ENCODE data around the gene PWP1. TPM values are rescaled to one million over a fixed set of nuclear protein-coding genes. Genes with fewer than 3 reads are reported as not detected.

PWP1 gene
- total RNA-seq, 1 donor from 2014 or later, result 39.1 TPM

DNA sequence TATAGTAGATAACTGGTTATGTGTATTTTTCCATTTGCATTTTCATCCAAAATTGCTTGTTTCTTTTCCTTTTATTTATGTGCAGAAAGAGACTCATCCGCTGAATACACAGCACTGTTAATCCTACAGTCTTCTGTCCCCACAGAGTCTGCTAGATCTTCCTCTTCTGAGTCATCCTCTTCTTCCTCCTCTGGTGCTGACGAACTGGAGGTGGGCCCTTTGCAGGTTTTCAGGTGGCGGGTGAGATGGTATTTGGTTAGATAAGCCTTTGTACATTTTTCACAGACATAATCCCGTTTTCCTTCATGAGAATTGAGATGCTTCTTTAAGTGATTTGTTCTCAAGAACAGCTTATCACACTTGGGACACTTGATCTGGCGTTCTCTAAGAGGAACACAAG lies 48.5 kb downstream of the PWP1 start:
- Mint-ChIP-seq H3K36me3 (ENCODE audit: unreplicated experiment) (peaks cover 54% of the 10 kb centered on the region), H3K27me3 (ENCODE audit: unreplicated experiment) (no peaks in the 10 kb centered on the region), H3K9me3 (ENCODE audit: unreplicated experiment) (no peaks in the 10 kb centered on the region), H3K27ac (ENCODE audit: unreplicated experiment) (no peak overlapping the region), H3K4me1 (ENCODE audit: unreplicated experiment) (no peaks in the 10 kb centered on the region), H3K4me3 (ENCODE audit: unreplicated experiment) (no peak overlapping the region)
- TF ChIP-seq, protein P1, sequence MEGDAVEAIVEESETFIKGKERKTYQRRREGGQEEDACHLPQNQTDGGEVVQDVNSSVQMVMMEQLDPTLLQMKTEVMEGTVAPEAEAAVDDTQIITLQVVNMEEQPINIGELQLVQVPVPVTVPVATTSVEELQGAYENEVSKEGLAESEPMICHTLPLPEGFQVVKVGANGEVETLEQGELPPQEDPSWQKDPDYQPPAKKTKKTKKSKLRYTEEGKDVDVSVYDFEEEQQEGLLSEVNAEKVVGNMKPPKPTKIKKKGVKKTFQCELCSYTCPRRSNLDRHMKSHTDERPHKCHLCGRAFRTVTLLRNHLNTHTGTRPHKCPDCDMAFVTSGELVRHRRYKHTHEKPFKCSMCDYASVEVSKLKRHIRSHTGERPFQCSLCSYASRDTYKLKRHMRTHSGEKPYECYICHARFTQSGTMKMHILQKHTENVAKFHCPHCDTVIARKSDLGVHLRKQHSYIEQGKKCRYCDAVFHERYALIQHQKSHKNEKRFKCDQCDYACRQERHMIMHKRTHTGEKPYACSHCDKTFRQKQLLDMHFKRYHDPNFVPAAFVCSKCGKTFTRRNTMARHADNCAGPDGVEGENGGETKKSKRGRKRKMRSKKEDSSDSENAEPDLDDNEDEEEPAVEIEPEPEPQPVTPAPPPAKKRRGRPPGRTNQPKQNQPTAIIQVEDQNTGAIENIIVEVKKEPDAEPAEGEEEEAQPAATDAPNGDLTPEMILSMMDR (IDR thresholded peaks at IDR 0.05), result no peak
- DNase-seq (ENCODE audit: extremely low spot score, unreplicated experiment), result no peak

- H3K36me3 Mint-ChIP-seq (ENCODE audit: unreplicated experiment), result peaks cover 63% of the 10 kb centered on the region
These were observed 50.2 kb downstream of the PWP1 start for GRCh38 chr12:107735763-107736162.

DNA sequence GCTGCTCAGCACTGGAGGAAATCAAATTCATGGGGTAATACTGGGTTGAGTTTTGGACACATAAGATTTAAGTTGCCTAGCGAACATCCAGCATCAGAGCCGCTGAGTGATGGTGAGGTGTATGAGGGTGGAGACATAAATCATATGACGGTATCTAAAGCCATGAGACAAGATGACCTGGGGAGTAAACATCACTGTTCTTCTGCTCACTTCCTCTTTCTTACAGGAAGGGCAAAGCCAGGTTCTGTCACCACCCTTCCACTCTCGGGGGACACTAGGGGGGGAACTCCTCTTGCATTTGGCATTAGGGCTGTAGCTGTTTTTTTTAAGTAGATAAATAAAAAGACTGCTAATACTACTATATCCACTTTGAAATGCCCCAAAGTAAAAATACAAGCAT lies 51.3 kb downstream of the PWP1 start:
- H3K36me3 Mint-ChIP-seq (ENCODE audit: unreplicated experiment), result peaks cover 70% of the 10 kb centered on the region
- TF ChIP-seq, protein P1 (IDR thresholded peaks at IDR 0.05), result no peak
- H3K27ac Mint-ChIP-seq (ENCODE audit: unreplicated experiment), result no peak overlapping the region
- no peak for DNase-seq (ENCODE audit: extremely low spot score, unreplicated experiment)
- no peaks in the 10 kb centered on the region for H3K27me3 Mint-ChIP-seq (ENCODE audit: unreplicated experiment)
- no peaks in the 10 kb centered on the region for H3K4me1 Mint-ChIP-seq (ENCODE audit: unreplicated experiment)
- H3K9me3 Mint-ChIP-seq (ENCODE audit: unreplicated experiment), result no peaks in the 10 kb centered on the region
- no peak overlapping the region for H3K4me3 Mint-ChIP-seq (ENCODE audit: unreplicated experiment)

More at GRCh38 chr12:107735763-107736162, 50.2 kb downstream of the PWP1 start:
- no peaks in the 10 kb centered on the region for H3K4me1 Mint-ChIP-seq (ENCODE audit: unreplicated experiment)
- DNase-seq (ENCODE audit: extremely low spot score, unreplicated experiment), result no peak
- no peaks in the 10 kb centered on the region for H3K9me3 Mint-ChIP-seq (ENCODE audit: unreplicated experiment)
- TF ChIP-seq, protein P1 (IDR thresholded peaks at IDR 0.05), result no peak
- no peaks in the 10 kb centered on the region for H3K27me3 Mint-ChIP-seq (ENCODE audit: unreplicated experiment)
- no peak overlapping the region for H3K27ac Mint-ChIP-seq (ENCODE audit: unreplicated experiment)
- no peak overlapping the region for H3K4me3 Mint-ChIP-seq (ENCODE audit: unreplicated experiment)

- Mint-ChIP-seq H3K27me3 (ENCODE audit: unreplicated experiment) (no peaks in the 10 kb centered on the region), H3K27ac (ENCODE audit: unreplicated experiment) (no peak overlapping the region), H3K36me3 (ENCODE audit: unreplicated experiment) (peaks cover 40% of the 10 kb centered on the region), H3K4me3 (ENCODE audit: unreplicated experiment) (no peak overlapping the region), H3K9me3 (ENCODE audit: unreplicated experiment) (no peaks in the 10 kb centered on the region), H3K4me1 (ENCODE audit: unreplicated experiment) (peaks cover 2% of the 10 kb centered on the region)
- TF ChIP-seq, protein P1 (IDR thresholded peaks at IDR 0.05), result no peak
- no peak for DNase-seq (ENCODE audit: extremely low spot score, unreplicated experiment)
These were observed 62.9 kb downstream of the PWP1 start for GRCh38 chr12:107748472-107748871.

GRCh38 chr12:107749083-107749482 lies 63.5 kb downstream of the PWP1 start:
- Mint-ChIP-seq H3K27ac (ENCODE audit: unreplicated experiment) (no peak overlapping the region), H3K27me3 (ENCODE audit: unreplicated experiment) (no peaks in the 10 kb centered on the region), H3K36me3 (ENCODE audit: unreplicated experiment) (peaks cover 41% of the 10 kb centered on the region), H3K4me1 (ENCODE audit: unreplicated experiment) (peaks cover 2% of the 10 kb centered on the region), H3K4me3 (ENCODE audit: unreplicated experiment) (no peak overlapping the region), H3K9me3 (ENCODE audit: unreplicated experiment) (no peaks in the 10 kb centered on the region)
- no peak for DNase-seq (ENCODE audit: extremely low spot score, unreplicated experiment)
- TF ChIP-seq, protein P1 (IDR thresholded peaks at IDR 0.05), result no peak
